Retinal pigment epithelial cell (primary cell): Measurements from ENCODE around the gene IMPACT.

Experiments
- DNase-seq: peaks from one replicate; pipeline ENCODE4 v3.0.0-alpha.2; 2010; ENCODE audit warnings: low read depth
- H3K4me3 ChIP-seq: 2 replicates; pipeline ENCODE4 v1.5.1; 2011; ENCODE audit warnings: mild to moderate bottlenecking, low read length, control low read depth, moderate library complexity
- TF ChIP-seq, protein P1 (sequence below): conservative IDR thresholded peaks from 2 replicates; pipeline ENCODE4 v1.5.1; 2011; ENCODE audit warnings: low read depth, low read length, control low read depth, inconsistent platforms

The IMPACT gene

DNA sequence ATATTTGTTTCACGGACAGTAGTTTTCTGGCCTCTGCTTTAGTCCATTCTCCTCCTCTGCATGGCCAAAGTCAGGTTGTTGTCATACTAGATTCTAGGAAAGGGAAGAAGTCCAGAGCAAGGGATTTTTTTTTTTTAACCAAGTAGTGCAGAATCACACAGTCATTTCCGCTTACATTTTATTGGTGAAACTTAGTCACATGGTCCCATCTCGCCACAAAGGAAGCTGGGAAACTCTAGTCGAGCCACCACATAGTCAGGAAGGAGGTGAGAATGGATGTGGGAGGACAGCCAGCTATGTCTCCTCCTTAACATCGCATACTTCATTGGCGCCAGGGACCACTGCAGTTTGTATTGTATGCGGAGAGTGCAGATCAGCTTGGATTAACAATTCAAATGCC, 44.3 kb downstream of the IMPACT start:
- TF ChIP-seq, protein P1, sequence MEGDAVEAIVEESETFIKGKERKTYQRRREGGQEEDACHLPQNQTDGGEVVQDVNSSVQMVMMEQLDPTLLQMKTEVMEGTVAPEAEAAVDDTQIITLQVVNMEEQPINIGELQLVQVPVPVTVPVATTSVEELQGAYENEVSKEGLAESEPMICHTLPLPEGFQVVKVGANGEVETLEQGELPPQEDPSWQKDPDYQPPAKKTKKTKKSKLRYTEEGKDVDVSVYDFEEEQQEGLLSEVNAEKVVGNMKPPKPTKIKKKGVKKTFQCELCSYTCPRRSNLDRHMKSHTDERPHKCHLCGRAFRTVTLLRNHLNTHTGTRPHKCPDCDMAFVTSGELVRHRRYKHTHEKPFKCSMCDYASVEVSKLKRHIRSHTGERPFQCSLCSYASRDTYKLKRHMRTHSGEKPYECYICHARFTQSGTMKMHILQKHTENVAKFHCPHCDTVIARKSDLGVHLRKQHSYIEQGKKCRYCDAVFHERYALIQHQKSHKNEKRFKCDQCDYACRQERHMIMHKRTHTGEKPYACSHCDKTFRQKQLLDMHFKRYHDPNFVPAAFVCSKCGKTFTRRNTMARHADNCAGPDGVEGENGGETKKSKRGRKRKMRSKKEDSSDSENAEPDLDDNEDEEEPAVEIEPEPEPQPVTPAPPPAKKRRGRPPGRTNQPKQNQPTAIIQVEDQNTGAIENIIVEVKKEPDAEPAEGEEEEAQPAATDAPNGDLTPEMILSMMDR = no peak
- DNase-seq = no peak
- H3K4me3 ChIP-seq = no peak overlapping the region

DNA sequence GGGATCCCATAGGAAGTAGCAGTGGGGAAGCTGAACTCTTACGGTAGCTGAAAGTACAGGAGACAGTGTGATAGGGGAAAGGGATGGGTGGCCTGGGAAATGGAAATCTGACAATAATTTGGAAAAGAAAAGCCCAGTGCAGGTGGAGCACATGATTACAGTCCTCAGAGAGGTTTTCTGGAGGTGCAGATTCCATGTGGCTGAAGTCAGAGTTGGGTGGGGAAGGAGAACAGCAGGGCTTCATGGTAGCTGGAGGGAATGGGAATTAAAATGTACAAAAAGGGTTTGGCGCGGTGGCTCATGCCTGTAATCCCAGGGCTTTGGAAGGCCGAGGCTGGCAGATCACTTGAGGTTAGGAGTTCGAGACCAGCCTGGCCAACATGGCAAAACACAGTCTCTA, 46.1 kb downstream of the IMPACT start:
- TF ChIP-seq, protein P1 = no peak
- DNase-seq = no peak
- H3K4me3 ChIP-seq = no peak overlapping the region

DNA sequence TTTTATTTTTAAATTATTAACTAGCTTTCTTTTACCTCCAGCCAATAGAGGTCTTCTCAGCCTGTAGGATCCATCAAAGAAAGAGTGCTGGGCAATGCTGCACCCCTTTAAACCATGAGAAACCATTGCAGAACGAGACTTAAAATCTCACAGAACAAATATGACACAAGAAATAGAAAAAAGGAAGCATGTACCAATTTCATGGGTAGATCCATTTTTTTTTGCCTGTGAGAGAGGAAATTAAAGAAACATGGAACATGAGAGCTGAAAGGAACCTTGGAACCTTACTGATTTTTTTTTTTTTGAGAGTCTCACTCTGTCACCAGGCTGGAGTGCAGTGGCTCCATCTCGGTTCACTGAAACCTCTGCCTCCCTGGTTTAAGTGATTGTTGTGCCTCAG, 47.9 kb downstream of the IMPACT start:
- no peak overlapping the region for H3K4me3 ChIP-seq
- no peak for DNase-seq
- TF ChIP-seq, protein P1 = no peak

DNA sequence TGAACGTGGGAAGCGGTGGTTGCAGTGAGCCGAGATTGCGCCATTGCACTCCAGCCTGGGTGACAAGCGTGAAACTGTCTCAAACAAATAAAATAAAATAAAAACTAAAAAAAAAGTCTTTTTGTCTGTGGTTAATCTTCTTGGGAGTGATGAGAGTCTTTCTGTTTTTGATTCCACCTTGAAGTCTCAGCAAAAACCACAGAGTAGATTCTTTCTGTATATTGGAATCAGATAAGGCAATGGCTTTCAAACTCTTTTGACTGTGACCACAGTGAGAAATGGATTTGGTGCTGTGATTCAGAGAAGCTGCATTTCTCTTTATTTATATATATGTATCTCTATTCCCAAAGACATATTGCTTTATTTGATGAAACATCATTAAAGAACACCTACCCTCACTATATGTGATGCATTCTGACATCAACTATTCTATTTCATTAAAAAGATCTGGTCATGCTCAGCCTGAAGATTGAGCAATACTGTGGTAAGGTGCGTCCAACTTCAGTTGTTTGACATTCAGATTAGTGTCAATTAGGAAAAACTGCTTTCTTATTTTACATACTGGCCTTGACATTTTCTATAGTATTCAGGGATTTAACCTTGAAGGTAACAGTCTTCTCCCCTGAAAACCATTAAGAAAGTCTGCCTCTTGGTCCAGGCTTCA, 49.6 kb downstream of the IMPACT start:
- DNase-seq = no peak
- TF ChIP-seq, protein P1 = no peak
- H3K4me3 ChIP-seq = no peak overlapping the region

DNA sequence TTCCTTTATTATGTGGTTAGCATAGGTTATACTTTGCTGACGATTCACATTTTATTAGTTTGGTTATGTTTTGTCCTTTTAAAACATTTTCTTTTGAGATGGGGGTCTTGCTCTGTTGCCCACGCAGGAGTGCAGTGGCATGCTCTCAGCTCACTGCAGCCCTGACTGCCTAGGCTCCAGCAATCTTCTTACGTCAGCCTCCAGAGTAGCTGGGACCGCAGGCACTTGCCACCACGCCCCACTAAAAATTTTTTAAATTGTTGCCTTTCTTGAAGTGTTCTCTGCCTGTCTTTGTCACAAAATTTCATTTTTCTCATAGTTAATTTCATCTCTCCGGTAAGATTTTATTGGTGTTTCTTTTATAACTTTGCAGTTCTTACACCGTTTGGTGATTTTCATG, 52.9 kb downstream of the IMPACT start:
- TF ChIP-seq, protein P1 = no peak
- no peak for DNase-seq
- H3K4me3 ChIP-seq = no peak overlapping the region

DNA sequence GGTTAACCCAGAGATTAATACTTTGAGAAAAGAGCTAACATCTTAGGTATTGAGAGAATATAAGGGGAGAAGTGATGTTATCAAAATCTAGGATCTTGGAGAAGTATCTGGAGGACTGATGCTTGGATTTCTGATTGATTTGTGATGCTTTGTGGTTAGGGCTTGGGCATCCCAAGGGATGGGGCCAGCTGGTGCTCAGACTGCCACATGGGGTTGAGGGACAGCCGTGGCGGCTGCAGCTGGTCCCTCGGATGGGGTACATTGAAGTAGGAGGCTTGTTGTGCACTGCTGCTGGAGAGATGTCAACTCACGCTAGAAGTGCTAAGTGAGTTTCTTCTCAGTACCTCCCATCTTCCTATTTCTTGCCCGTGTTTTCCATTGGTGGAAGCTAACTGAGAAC, 56.4 kb downstream of the IMPACT start:
- TF ChIP-seq, protein P1 = no peak
- no peak overlapping the region for H3K4me3 ChIP-seq
- no peak for DNase-seq

DNA sequence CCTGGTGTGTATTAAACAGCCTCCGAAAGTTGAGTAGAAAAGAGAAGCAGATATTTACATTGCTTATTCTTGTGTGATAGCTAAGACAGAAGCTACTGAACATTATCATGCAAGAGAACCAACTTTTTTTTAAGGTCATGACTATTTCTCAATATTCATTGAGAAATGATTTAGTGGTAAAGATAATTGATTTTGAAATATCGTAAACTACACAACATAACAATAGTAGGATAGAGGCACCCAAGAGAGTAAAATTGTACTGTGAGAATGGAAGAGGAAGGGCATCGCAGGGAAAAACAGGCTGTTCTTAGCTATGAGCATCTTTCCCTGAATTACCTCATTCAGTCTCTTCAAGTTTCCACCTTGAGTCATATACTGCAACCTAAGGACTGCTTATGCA, 59.2 kb downstream of the IMPACT start:
- TF ChIP-seq, protein P1 = no peak
- no peak overlapping the region for H3K4me3 ChIP-seq
- DNase-seq = no peak
